ENCODE measurements around the gene CAPG.

DNA sequence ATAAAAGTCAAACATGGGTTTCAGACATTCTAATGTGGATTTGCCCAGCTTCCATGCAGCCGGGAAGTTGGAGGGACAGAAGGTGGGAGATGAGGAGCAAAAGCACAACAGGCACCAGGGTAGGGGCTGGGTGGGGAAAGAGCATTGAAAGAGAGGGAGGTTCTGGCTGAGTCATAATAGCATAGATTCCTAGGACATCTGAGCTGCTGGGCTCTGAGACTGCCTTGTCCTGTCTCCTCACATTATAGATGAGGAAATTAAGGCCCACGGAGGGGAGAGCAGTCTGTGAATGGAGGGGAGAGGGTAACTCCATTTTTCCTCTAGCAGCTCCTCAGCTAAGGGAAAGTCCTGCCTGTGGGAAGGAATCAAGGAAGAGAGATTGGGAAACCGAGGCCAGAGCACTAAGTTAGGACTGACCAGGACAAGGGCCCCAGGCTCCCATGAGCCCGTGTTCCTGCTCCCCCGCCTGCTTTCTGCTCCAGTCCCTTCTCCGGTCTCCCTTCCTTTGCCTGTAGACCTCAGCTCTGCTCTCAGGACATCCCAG, 34.5 kb upstream of the CAPG start:
- no peak for TF ChIP-seq CTCF (tag by site-specific recombination; IDR thresholded peaks at IDR 0.05)
- no peak for TF ChIP-seq ZNF555 (tag by site-specific recombination; conservative IDR thresholded peaks at IDR 0.05)
- no peak for TF ChIP-seq ZNF561 (tag by site-specific recombination; IDR thresholded peaks at IDR 0.05; ENCODE audit: borderline replicate concordance)
- TF ChIP-seq, protein P1, sequence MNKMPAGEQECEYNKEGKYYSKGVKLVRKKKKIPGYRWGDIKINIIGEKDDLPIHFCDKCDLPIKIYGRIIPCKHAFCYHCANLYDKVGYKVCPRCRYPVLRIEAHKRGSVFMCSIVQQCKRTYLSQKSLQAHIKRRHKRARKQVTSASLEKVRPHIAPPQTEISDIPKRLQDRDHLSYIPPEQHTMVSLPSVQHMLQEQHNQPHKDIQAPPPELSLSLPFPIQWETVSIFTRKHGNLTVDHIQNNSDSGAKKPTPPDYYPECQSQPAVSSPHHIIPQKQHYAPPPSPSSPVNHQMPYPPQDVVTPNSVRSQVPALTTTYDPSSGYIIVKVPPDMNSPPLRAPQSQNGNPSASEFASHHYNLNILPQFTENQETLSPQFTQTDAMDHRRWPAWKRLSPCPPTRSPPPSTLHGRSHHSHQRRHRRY (tag by site-specific recombination; IDR thresholded peaks at IDR 0.05) = no peak
- no peak for TF ChIP-seq ZNF362 (tag by site-specific recombination; IDR thresholded peaks at IDR 0.05)
- no peak for TF ChIP-seq ZNF549 (tag by site-specific recombination; IDR thresholded peaks at IDR 0.05)
- no peak for TF ChIP-seq KLF16 (tag by site-specific recombination; IDR thresholded peaks at IDR 0.05)
- TF ChIP-seq ZNF157 (tag by site-specific recombination; IDR thresholded peaks at IDR 0.05) = no peak

Data from HEK293 (cell line).